KMS-11 (cell line): ENCODE measurements around the gene AFF3.

Source experiments
- H2AFZ ChIP-seq: fragments of 200-600 bp; sonication (generic); 2 replicates; pipeline ENCODE4 v1.6.1; 2016; ENCODE audit warnings: antibody characterized with exemption, mixed run types, low read depth
- H3K27ac ChIP-seq: fragments of 200-600 bp; sonication (generic); 2 replicates; pipeline ENCODE4 v1.6.1; 2016; ENCODE audit warnings: mild to moderate bottlenecking, mixed run types
- H3K27me3 ChIP-seq: fragments of 200-600 bp; sonication (generic); 2 replicates; pipeline ENCODE4 v1.6.1; 2017; ENCODE audit warnings: mild to moderate bottlenecking, low read depth, mixed run types, moderate library complexity; ENCODE audit not compliant: insufficient read depth
- H3K36me3 ChIP-seq: fragments of 200-600 bp; sonication (generic); 2 replicates; pipeline ENCODE4 v1.6.1; 2017; ENCODE audit warnings: mild to moderate bottlenecking, mixed run types; ENCODE audit not compliant: insufficient read depth
- H3K4me1 ChIP-seq: fragments of 200-600 bp; sonication (generic); 2 replicates; pipeline ENCODE4 v1.6.1; 2016; ENCODE audit warnings: mild to moderate bottlenecking, low read depth, mixed run types; ENCODE audit not compliant: poor library complexity, severe bottlenecking
- H3K4me2 ChIP-seq: fragments of 200-600 bp; sonication (generic); 2 replicates; pipeline ENCODE4 v1.7.0; 2016; ENCODE audit warnings: mild to moderate bottlenecking, mixed run types
- H3K4me3 ChIP-seq: fragments of 200-600 bp; sonication (generic); IDR thresholded peaks from 2 replicates; pipeline ENCODE4 v1.6.1; 2017; ENCODE audit warnings: low read depth, low read length, mixed read lengths; ENCODE audit not compliant: insufficient read depth
- H3K79me2 ChIP-seq: fragments of 200-600 bp; sonication (generic); 2 replicates; pipeline ENCODE4 v1.6.1; 2016; ENCODE audit warnings: low read depth, mixed run types; ENCODE audit not compliant: insufficient read depth
- H3K9ac ChIP-seq: fragments of 200-600 bp; sonication (generic); 2 replicates; pipeline ENCODE4 v1.6.1; 2016; ENCODE audit warnings: mild to moderate bottlenecking, mixed run types
- H4K20me1 ChIP-seq: fragments of 200-600 bp; sonication (generic); 2 replicates; pipeline ENCODE4 v1.6.1; 2016; ENCODE audit warnings: mild to moderate bottlenecking, mixed run types; ENCODE audit not compliant: insufficient read depth
- TF ChIP-seq, protein P1 (sequence below): fragments of 200-600 bp; sonication (generic); conservative IDR thresholded peaks from 2 replicates; pipeline ENCODE4 v1.6.1; 2017; ENCODE audit warnings: low read depth, mild to moderate bottlenecking, antibody characterized with exemption, low read length, moderate library complexity, mixed read lengths

AFF3 gene

DNA sequence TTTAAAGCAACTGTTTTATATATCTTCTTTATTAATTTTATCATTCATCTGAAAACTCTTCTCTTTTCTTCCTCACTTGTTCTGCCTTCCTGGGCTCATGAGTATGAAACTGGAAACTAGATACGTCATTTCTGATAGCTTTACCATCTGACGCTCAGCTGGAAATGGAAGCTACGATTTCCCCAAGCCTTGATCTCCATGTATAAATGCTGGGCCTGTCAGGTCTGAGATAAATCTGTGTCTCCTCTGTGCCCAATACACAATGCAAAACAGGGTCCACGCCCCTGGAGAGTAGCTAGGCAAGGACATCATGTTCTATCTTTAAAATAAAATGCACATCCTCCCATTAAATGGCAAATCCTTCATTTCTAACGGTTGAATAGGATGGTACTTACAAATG is 238.4 kb downstream of the AFF3 start:
- H3K4me3 ChIP-seq, result no peak overlapping the region
- H3K27me3 ChIP-seq, result no peaks in the 10 kb centered on the region
- H2AFZ ChIP-seq, result no peak overlapping the region
- no peaks in the 10 kb centered on the region for H3K79me2 ChIP-seq
- H3K4me2 ChIP-seq, result no peak overlapping the region
- no peak overlapping the region for H3K9ac ChIP-seq
- H3K36me3 ChIP-seq, result no peaks in the 10 kb centered on the region
- TF ChIP-seq, protein P1, sequence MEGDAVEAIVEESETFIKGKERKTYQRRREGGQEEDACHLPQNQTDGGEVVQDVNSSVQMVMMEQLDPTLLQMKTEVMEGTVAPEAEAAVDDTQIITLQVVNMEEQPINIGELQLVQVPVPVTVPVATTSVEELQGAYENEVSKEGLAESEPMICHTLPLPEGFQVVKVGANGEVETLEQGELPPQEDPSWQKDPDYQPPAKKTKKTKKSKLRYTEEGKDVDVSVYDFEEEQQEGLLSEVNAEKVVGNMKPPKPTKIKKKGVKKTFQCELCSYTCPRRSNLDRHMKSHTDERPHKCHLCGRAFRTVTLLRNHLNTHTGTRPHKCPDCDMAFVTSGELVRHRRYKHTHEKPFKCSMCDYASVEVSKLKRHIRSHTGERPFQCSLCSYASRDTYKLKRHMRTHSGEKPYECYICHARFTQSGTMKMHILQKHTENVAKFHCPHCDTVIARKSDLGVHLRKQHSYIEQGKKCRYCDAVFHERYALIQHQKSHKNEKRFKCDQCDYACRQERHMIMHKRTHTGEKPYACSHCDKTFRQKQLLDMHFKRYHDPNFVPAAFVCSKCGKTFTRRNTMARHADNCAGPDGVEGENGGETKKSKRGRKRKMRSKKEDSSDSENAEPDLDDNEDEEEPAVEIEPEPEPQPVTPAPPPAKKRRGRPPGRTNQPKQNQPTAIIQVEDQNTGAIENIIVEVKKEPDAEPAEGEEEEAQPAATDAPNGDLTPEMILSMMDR, result no peak
- no peaks in the 10 kb centered on the region for H3K4me1 ChIP-seq
- H3K27ac ChIP-seq, result no peak overlapping the region
- no peaks in the 10 kb centered on the region for H4K20me1 ChIP-seq

GRCh38 chr2:99900556-99900955 is 241.8 kb downstream of the AFF3 start:
- H4K20me1 ChIP-seq, result no peaks in the 10 kb centered on the region
- no peak overlapping the region for H2AFZ ChIP-seq
- H3K4me1 ChIP-seq, result no peaks in the 10 kb centered on the region
- H3K27ac ChIP-seq, result no peak overlapping the region
- H3K4me3 ChIP-seq, result no peak overlapping the region
- H3K79me2 ChIP-seq, result no peaks in the 10 kb centered on the region
- TF ChIP-seq, protein P1, result no peak
- no peaks in the 10 kb centered on the region for H3K36me3 ChIP-seq
- no peaks in the 10 kb centered on the region for H3K27me3 ChIP-seq
- H3K4me2 ChIP-seq, result no peak overlapping the region
- no peak overlapping the region for H3K9ac ChIP-seq

DNA sequence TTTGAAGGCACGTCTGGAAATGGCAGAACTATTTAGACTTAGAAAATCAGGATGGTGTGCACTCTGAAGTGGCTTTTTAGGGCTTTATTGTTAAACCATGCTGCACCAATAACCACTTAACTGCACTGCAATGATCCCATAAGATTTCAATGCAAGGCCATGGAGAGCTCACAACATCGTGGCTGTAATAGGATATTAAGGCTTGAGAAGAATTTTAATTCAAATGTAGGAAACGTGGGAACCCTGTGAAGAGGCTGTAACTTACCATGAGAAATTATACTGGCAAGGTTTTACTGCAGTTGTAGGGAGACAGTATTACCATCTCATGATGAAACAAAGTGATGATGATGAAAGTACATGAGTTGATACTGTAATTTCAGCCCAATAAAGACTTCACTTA is 242.5 kb downstream of the AFF3 start:
- Histone ChIP-seq H3K36me3 (no peaks in the 10 kb centered on the region), H3K4me2 (no peak overlapping the region), H3K27ac (no peak overlapping the region), H4K20me1 (no peaks in the 10 kb centered on the region), H3K9ac (no peak overlapping the region), H2AFZ (no peak overlapping the region), H3K4me1 (no peaks in the 10 kb centered on the region), H3K79me2 (no peaks in the 10 kb centered on the region), H3K27me3 (no peaks in the 10 kb centered on the region), H3K4me3 (no peak overlapping the region)
- TF ChIP-seq, protein P1, result no peak

DNA sequence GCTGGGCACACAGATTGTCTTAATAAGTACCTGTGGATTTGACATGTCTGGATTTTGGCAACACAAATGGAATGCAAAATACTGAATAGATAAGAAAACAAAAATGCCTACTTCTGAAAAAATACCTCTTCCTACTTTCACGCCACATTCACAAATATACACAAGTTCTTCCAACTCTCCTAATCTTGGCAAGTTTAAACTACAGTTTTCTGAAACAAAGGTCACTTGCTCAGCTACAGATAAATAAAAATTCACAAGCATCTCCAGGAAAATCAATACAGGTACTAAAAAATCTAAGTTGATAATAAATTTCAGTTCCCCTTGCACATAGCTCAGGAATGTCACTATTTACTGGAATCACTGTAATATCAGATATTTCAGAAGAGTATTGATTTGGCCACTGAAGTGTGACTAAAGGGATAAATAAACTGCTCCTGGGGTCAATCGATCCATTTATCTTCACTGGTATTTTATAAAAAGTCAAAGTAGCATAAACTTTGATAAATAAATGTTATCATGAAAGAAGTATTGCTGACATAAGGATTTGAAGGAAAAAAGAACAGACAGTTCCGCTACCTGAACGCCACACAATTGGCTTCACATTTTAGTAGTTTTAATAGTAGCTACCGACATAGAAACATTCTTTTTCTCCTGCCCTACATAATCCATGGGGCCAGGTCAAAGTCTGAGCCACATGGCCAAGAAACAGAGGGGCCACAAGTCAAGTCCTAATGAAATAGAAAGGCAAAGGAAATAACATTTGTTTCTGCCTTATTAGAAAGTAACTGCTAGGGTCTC is 243.1 kb downstream of the AFF3 start:
- no peak overlapping the region for H3K9ac ChIP-seq
- TF ChIP-seq, protein P1, result no peak
- H3K27ac ChIP-seq, result no peak overlapping the region
- no peak overlapping the region for H2AFZ ChIP-seq
- H4K20me1 ChIP-seq, result no peaks in the 10 kb centered on the region
- H3K4me2 ChIP-seq, result no peak overlapping the region
- no peaks in the 10 kb centered on the region for H3K27me3 ChIP-seq
- H3K4me1 ChIP-seq, result no peaks in the 10 kb centered on the region
- no peaks in the 10 kb centered on the region for H3K79me2 ChIP-seq
- no peaks in the 10 kb centered on the region for H3K36me3 ChIP-seq
- H3K4me3 ChIP-seq, result no peak overlapping the region
